Gastrocnemius medialis (tissue), 4 donors: ENCODE results near the gene PTH1R. TPM values are rescaled to one million over a fixed set of nuclear protein-coding genes. Genes with fewer than 3 reads are reported as not detected.

Experiments used
- ATAC-seq, 2 donors: fragments of 150-250 bp; one replicate each; pipeline ENCODE4 v1.9.1; 2016
- DNase-seq, 2 donors: peaks; one replicate each; pipeline ENCODE4 v3.0.0-alpha.2; 2019
- H3K27ac ChIP-seq, 4 donors: fragments of 200-600 bp; sonication (generic); 1 replicate in 1 of 4; 2 replicates in 3 of 4; pipeline ENCODE4 v1.5.1; 2016 to 2018; ENCODE audit warnings: mild to moderate bottlenecking in 2 of 4, moderate library complexity in 1 of 4
- H3K27me3 ChIP-seq, 3 donors: fragments of 200-600 bp; sonication (generic) in 2 of 3; 1 replicate in 1 of 3; 2 replicates in 2 of 3; pipeline versions ENCODE4 v1.5.1 to v1.6.0; 2016 to 2019; ENCODE audit warnings: mild to moderate bottlenecking in 1 of 3, moderate library complexity in 1 of 3
- H3K36me3 ChIP-seq, 2 donors: fragments of 200-600 bp; sonication (generic) in 1 of 2; one replicate each; pipeline ENCODE4 v1.5.1; 2017 to 2018
- H3K4me1 ChIP-seq, 2 donors: fragments of 200-600 bp; sonication (generic) in 1 of 2; one replicate each; pipeline ENCODE4 v1.5.1; 2016 to 2017; ENCODE audit warnings: mild to moderate bottlenecking in 2 of 2
- H3K4me3 ChIP-seq, 4 donors: fragments of 200-600 bp; sonication (generic) in 3 of 4; 1 replicate in 1 of 4; 2 replicates in 3 of 4; pipeline ENCODE4 v1.5.1; 2016 to 2019; ENCODE audit warnings: mild to moderate bottlenecking in 2 of 4
- H3K9me3 ChIP-seq, 3 donors: fragments of 200-600 bp; sonication (generic) in 2 of 3; 1 replicate in 1 of 3; 2 replicates in 2 of 3; pipeline ENCODE4 v1.5.1; 2016 to 2019
- CTCF ChIP-seq, 5 experiments: fragments of 450-650 bp in 3 of 5; fragments of 200-600 bp in 2 of 5; sonication (generic) in 2 of 5; IDR thresholded peaks in 4 of 5; conservative IDR thresholded peaks in 1 of 5; 1 replicate in 4 of 5; 2 replicates in 1 of 5; pipeline ENCODE4 v1.5.1; 2016 to 2019; ENCODE audit warnings: antibody characterized with exemption in 5 of 5, mild to moderate bottlenecking in 3 of 5, moderate library complexity in 3 of 5
- POLR2A ChIP-seq, 2 donors: fragments of 450-650 bp; IDR thresholded peaks; one replicate each; pipeline ENCODE4 v1.6.1; 2017; ENCODE audit warnings: antibody characterized with exemption in 2 of 2, mild to moderate bottlenecking in 2 of 2, moderate library complexity in 2 of 2
- in situ Hi-C, 4 donors: fragments of 200-750 bp; cut with MboI; loops; one replicate each; pipeline versions ENCODE4 v1.15.0 to v1.8.0; 2017; ENCODE audit warnings: low sequenced_read_pairs in 4 of 4
- intact Hi-C: fragments of 100-400 bp; cut with DNase I; formaldehyde crosslinking; loops from one replicate; pipeline ENCODE4 v1.15.1; 2023; ENCODE audit warnings: low total_unique reads
- total RNA-seq, 4 donors: library from RNA; depleted of rRNA; stranded (reverse); fragments of >200 nt; gene quantifications; one replicate each; pipeline versions ENCODE4 v1.1.0 to v1.2.3, GENCODE V29; 2016

Gene PTH1R
- total RNA-seq, 4 donors from 2014 or later: 2.3 to 7.9 (median 7.3) TPM

- intact Hi-C loops (loop anchor here (5.0 to 10.0 kb wide), 3 partner anchors 87 to 366 kb away; partner anchors contain the start of genes LRRC2 and SETD2), in situ Hi-C loops (no loop called here)
- no peak for TF ChIP-seq POLR2A (IDR thresholded peaks at IDR 0.05)
- TF ChIP-seq CTCF (IDR thresholded peaks at IDR 0.05 in 4 of 5, conservative IDR thresholded peaks at IDR 0.05 in 1 of 5): no peak
- peaks cover 0 to 2% of the 10 kb centered on the region in 2 donors for H3K36me3 ChIP-seq
- H3K9me3 ChIP-seq: no peaks in the 10 kb centered on the region
- H3K4me1 ChIP-seq: peaks cover 96 to 100% of the 10 kb centered on the region in 2 donors
- DNase-seq: peak in 1 of 2 donors; percentile 36
- H3K27me3 ChIP-seq: no peaks in the 10 kb centered on the region
- no peak for ATAC-seq
- peak overlapping the region; percentile 77 to 96 (median 92) for H3K27ac ChIP-seq
- H3K4me3 ChIP-seq: no peak overlapping the region
Measured at GRCh38 chr3:46930166-46930944, 52.8 kb downstream of the PTH1R start.

- DNase-seq (peak in 1 of 2 donors; percentile 5), ATAC-seq (no peak)
- no peak for TF ChIP-seq POLR2A (IDR thresholded peaks at IDR 0.05)
- no peak for TF ChIP-seq CTCF (IDR thresholded peaks at IDR 0.05 in 4 of 5, conservative IDR thresholded peaks at IDR 0.05 in 1 of 5)
- no peaks in the 10 kb centered on the region for H3K36me3 ChIP-seq
- H3K27ac ChIP-seq: peak overlapping the region; percentile 77 to 96 (median 92)
- H3K9me3 ChIP-seq: no peaks in the 10 kb centered on the region
- intact Hi-C loops: loop anchor here (5.0 to 10.0 kb wide), 3 partner anchors 86 to 366 kb away; partner anchors contain the start of genes LRRC2 and SETD2
- H3K27me3 ChIP-seq: no peaks in the 10 kb centered on the region
- in situ Hi-C loops: no loop called here
- peaks cover 98 to 100% of the 10 kb centered on the region in 2 donors for H3K4me1 ChIP-seq
- H3K4me3 ChIP-seq: no peak overlapping the region
Measured at GRCh38 chr3:46930945-46931403, 53.5 kb downstream of the PTH1R start.

- in situ Hi-C loops: no loop called here
- Histone ChIP-seq H3K4me1 (peaks cover 98 to 100% of the 10 kb centered on the region in 2 donors), H3K27ac (peak overlapping the region; percentile 77 to 96 (median 92)), H3K36me3 (no peaks in the 10 kb centered on the region), H3K27me3 (no peaks in the 10 kb centered on the region), H3K9me3 (no peaks in the 10 kb centered on the region), H3K4me3 (no peak overlapping the region)
- intact Hi-C loops: loop anchor here (5.0 to 10.0 kb wide), 3 partner anchors 86 to 367 kb away; partner anchors contain the start of genes LRRC2 and SETD2
- peak in 1 of 2 donors; percentile 44 for DNase-seq
- TF ChIP-seq CTCF (IDR thresholded peaks at IDR 0.05 in 4 of 5, conservative IDR thresholded peaks at IDR 0.05 in 1 of 5): no peak
- ATAC-seq: no peak
Measured at GRCh38 chr3:46931631-46932331, 54.3 kb downstream of the PTH1R start.

- H3K27me3 ChIP-seq: no peaks in the 10 kb centered on the region
- no peak for TF ChIP-seq CTCF (IDR thresholded peaks at IDR 0.05 in 4 of 5, conservative IDR thresholded peaks at IDR 0.05 in 1 of 5)
- TF ChIP-seq POLR2A (IDR thresholded peaks at IDR 0.05): no peak
- H3K36me3 ChIP-seq: no peaks in the 10 kb centered on the region
- H3K4me1 ChIP-seq: peaks cover 95 to 100% of the 10 kb centered on the region in 2 donors
- intact Hi-C loops: loop anchor here (5.0 to 10.0 kb wide), 3 partner anchors 85 to 368 kb away; partner anchors contain the start of genes LRRC2 and SETD2
- H3K27ac ChIP-seq: peak overlapping the region; percentile 77 to 96 (median 92)
- H3K9me3 ChIP-seq: no peaks in the 10 kb centered on the region
- in situ Hi-C loops: no loop called here
- no peak overlapping the region for H3K4me3 ChIP-seq
- DNase-seq (peak in 1 of 2 donors; percentile 23), ATAC-seq (no peak)
Measured at GRCh38 chr3:46932455-46933225, 55.1 kb downstream of the PTH1R start.
